Activated naive CD4-positive, alpha-beta T cell treated with anti-CD3 and anti-CD28 coated beads, Interleukin-2, amount 10 ng/mL, durations not matched to agents 7 days and 5 days (primary cell): ENCODE data around the gene PCDH7.

ENCODE experiments used
- CTCF ChIA-PET: fragments of 350-600 bp; sonication (Branson Sonifier 250); formaldehyde crosslinking; loops from one replicate; lab custom pipeline; 2021; ENCODE audit warnings: antibody characterized with exemption; lab: Charles Lee
- DNase-seq: peaks from one replicate; pipeline ENCODE4 v3.0.0-alpha.2; 2020
- H3K27ac Mint-ChIP-seq: one replicate; pipeline ENCODE4 v1.8.0; 2021; ENCODE audit warnings: mild to moderate bottlenecking, moderate library complexity, mixed read lengths
- H3K27me3 Mint-ChIP-seq: one replicate; pipeline ENCODE4 v1.8.0; 2021; ENCODE audit warnings: mild to moderate bottlenecking, mixed read lengths
- H3K36me3 Mint-ChIP-seq: one replicate; pipeline ENCODE4 v1.8.0; 2021; ENCODE audit warnings: mixed read lengths
- H3K4me1 Mint-ChIP-seq: one replicate; pipeline ENCODE4 v1.8.0; 2021; ENCODE audit warnings: mixed read lengths
- H3K4me3 Mint-ChIP-seq: one replicate; pipeline ENCODE4 v1.8.0; 2021; ENCODE audit warnings: mild to moderate bottlenecking, moderate library complexity, mixed read lengths
- H3K9me3 Mint-ChIP-seq: one replicate; pipeline ENCODE4 v1.8.0; 2021; ENCODE audit warnings: mixed read lengths

PCDH7 gene

GRCh38 chr4:30721185-30722091, 1.3 kb downstream of the PCDH7 start:
- Mint-ChIP-seq H3K9me3 (no peaks in the 10 kb centered on the region), H3K27me3 (peaks cover 74% of the 10 kb centered on the region), H3K4me3 (peak overlapping the region; percentile 33), H3K4me1 (peaks cover 30% of the 10 kb centered on the region), H3K27ac (peak overlapping the region; percentile 58), H3K36me3 (peaks cover 14% of the 10 kb centered on the region)
- no peak for DNase-seq
- CTCF ChIA-PET, result no interaction called here

GRCh38 chr4:30722092-30722358, 1.9 kb downstream of the PCDH7 start:
- H3K9me3 Mint-ChIP-seq, result no peaks in the 10 kb centered on the region
- H3K4me1 Mint-ChIP-seq, result peaks cover 27% of the 10 kb centered on the region
- no peak overlapping the region for H3K4me3 Mint-ChIP-seq
- peaks cover 68% of the 10 kb centered on the region for H3K27me3 Mint-ChIP-seq
- DNase-seq, result no peak
- peaks cover 14% of the 10 kb centered on the region for H3K36me3 Mint-ChIP-seq
- H3K27ac Mint-ChIP-seq, result no peak overlapping the region
- CTCF ChIA-PET, result no interaction called here

GRCh38 chr4:30722359-30723200, 2.4 kb downstream of the PCDH7 start:
- H3K4me3 Mint-ChIP-seq, result no peak overlapping the region
- H3K27me3 Mint-ChIP-seq, result peaks cover 63% of the 10 kb centered on the region
- peaks cover 23% of the 10 kb centered on the region for H3K4me1 Mint-ChIP-seq
- peak overlapping the region; percentile 64 for H3K27ac Mint-ChIP-seq
- no peak for DNase-seq
- H3K9me3 Mint-ChIP-seq, result no peaks in the 10 kb centered on the region
- H3K36me3 Mint-ChIP-seq, result peaks cover 14% of the 10 kb centered on the region
- CTCF ChIA-PET, result no interaction called here

- no peaks in the 10 kb centered on the region for H3K9me3 Mint-ChIP-seq
- peak overlapping the region; percentile 64 for H3K27ac Mint-ChIP-seq
- peaks cover 12% of the 10 kb centered on the region for H3K36me3 Mint-ChIP-seq
- DNase-seq, result no peak
- no peak overlapping the region for H3K4me3 Mint-ChIP-seq
- H3K27me3 Mint-ChIP-seq, result peaks cover 55% of the 10 kb centered on the region
- CTCF ChIA-PET, result no interaction called here
- H3K4me1 Mint-ChIP-seq, result peaks cover 18% of the 10 kb centered on the region
These were observed 3.2 kb downstream of the PCDH7 start for GRCh38 chr4:30723201-30723955.

GRCh38 chr4:30724247-30724646, 4.1 kb downstream of the PCDH7 start:
- CTCF ChIA-PET, result no interaction called here

GRCh38 chr4:30725562-30725961, 5.4 kb downstream of the PCDH7 start:
- H3K27me3 Mint-ChIP-seq, result peaks cover 33% of the 10 kb centered on the region
- CTCF ChIA-PET, result no interaction called here
- no peak overlapping the region for H3K4me3 Mint-ChIP-seq

More at GRCh38 chr4:30724247-30724646, 4.1 kb downstream of the PCDH7 start:
- Mint-ChIP-seq H3K36me3 (peaks cover 9% of the 10 kb centered on the region), H3K27ac (no peak overlapping the region), H3K4me3 (no peak overlapping the region), H3K27me3 (peaks cover 46% of the 10 kb centered on the region), H3K4me1 (peaks cover 9% of the 10 kb centered on the region), H3K9me3 (no peaks in the 10 kb centered on the region)
- DNase-seq, result no peak

GRCh38 chr4:30726090-30726675, 6.0 kb downstream of the PCDH7 start:
- Mint-ChIP-seq H3K27me3 (peaks cover 27% of the 10 kb centered on the region), H3K36me3 (peaks cover 3% of the 10 kb centered on the region), H3K4me3 (no peak overlapping the region), H3K27ac (no peak overlapping the region), H3K9me3 (no peaks in the 10 kb centered on the region), H3K4me1 (no peaks in the 10 kb centered on the region)
- CTCF ChIA-PET, result no interaction called here
- DNase-seq, result no peak

More at GRCh38 chr4:30725562-30725961, 5.4 kb downstream of the PCDH7 start:
- H3K27ac Mint-ChIP-seq, result no peak overlapping the region
- H3K9me3 Mint-ChIP-seq, result no peaks in the 10 kb centered on the region
- DNase-seq, result no peak
- peaks cover 5% of the 10 kb centered on the region for H3K4me1 Mint-ChIP-seq
- peaks cover 8% of the 10 kb centered on the region for H3K36me3 Mint-ChIP-seq

- no peaks in the 10 kb centered on the region for H3K9me3 Mint-ChIP-seq
- H3K4me1 Mint-ChIP-seq, result no peaks in the 10 kb centered on the region
- H3K27me3 Mint-ChIP-seq, result peaks cover 15% of the 10 kb centered on the region
- H3K36me3 Mint-ChIP-seq, result peaks cover 3% of the 10 kb centered on the region
- no peak for DNase-seq
- no peak overlapping the region for H3K4me3 Mint-ChIP-seq
- H3K27ac Mint-ChIP-seq, result no peak overlapping the region
- CTCF ChIA-PET, result no interaction called here
These were observed 7.2 kb downstream of the PCDH7 start for GRCh38 chr4:30727409-30727808.

GRCh38 chr4:30728311-30728710, 8.1 kb downstream of the PCDH7 start:
- H3K27me3 Mint-ChIP-seq, result peaks cover 6% of the 10 kb centered on the region
- no peaks in the 10 kb centered on the region for H3K4me1 Mint-ChIP-seq
- H3K9me3 Mint-ChIP-seq, result no peaks in the 10 kb centered on the region
- no peak for DNase-seq
- H3K27ac Mint-ChIP-seq, result no peak overlapping the region
- CTCF ChIA-PET, result no interaction called here
- H3K36me3 Mint-ChIP-seq, result peaks cover under 1% of the 10 kb centered on the region
- H3K4me3 Mint-ChIP-seq, result no peak overlapping the region

GRCh38 chr4:30743897-30744296, 23.7 kb downstream of the PCDH7 start:
- Mint-ChIP-seq H3K36me3 (no peaks in the 10 kb centered on the region), H3K4me3 (no peak overlapping the region), H3K9me3 (no peaks in the 10 kb centered on the region), H3K4me1 (no peaks in the 10 kb centered on the region), H3K27ac (no peak overlapping the region), H3K27me3 (no peaks in the 10 kb centered on the region)
- CTCF ChIA-PET, result no interaction called here
- no peak for DNase-seq

GRCh38 chr4:30744386-30744785, 24.2 kb downstream of the PCDH7 start:
- Mint-ChIP-seq H3K4me1 (no peaks in the 10 kb centered on the region), H3K27ac (no peak overlapping the region), H3K9me3 (no peaks in the 10 kb centered on the region), H3K36me3 (no peaks in the 10 kb centered on the region), H3K27me3 (no peaks in the 10 kb centered on the region), H3K4me3 (no peak overlapping the region)
- CTCF ChIA-PET, result no interaction called here
- DNase-seq, result no peak

GRCh38 chr4:30744957-30745640, 24.9 kb downstream of the PCDH7 start:
- CTCF ChIA-PET, result no interaction called here
- H3K27me3 Mint-ChIP-seq, result no peaks in the 10 kb centered on the region
- no peak overlapping the region for H3K4me3 Mint-ChIP-seq
- no peak overlapping the region for H3K27ac Mint-ChIP-seq
- no peaks in the 10 kb centered on the region for H3K4me1 Mint-ChIP-seq
- no peaks in the 10 kb centered on the region for H3K36me3 Mint-ChIP-seq
- no peaks in the 10 kb centered on the region for H3K9me3 Mint-ChIP-seq
- no peak for DNase-seq

- no peaks in the 10 kb centered on the region for H3K27me3 Mint-ChIP-seq
- no peaks in the 10 kb centered on the region for H3K36me3 Mint-ChIP-seq
- H3K9me3 Mint-ChIP-seq, result no peaks in the 10 kb centered on the region
- H3K4me1 Mint-ChIP-seq, result no peaks in the 10 kb centered on the region
- no peak overlapping the region for H3K27ac Mint-ChIP-seq
- CTCF ChIA-PET, result no interaction called here
- DNase-seq, result no peak
- H3K4me3 Mint-ChIP-seq, result no peak overlapping the region
These were observed 26.6 kb downstream of the PCDH7 start for GRCh38 chr4:30746735-30747134.
